HG03378 (cell line): ENCODE results near the gene RGPD6.
"Not testable (repeated sequence)": the region's sequence is repeated elsewhere in the genome, so short reads cannot be mapped to it uniquely, and the experiment has no call there.

Experiments
- ATAC-seq: cut with Tn5 transposase; IDR thresholded peaks from one replicate; pipeline ENCODE4 v1.9.1; 2021; ENCODE audit warnings: mild to moderate bottlenecking, moderate library complexity; ENCODE audit not compliant: unreplicated experiment

RGPD6 gene

DNA sequence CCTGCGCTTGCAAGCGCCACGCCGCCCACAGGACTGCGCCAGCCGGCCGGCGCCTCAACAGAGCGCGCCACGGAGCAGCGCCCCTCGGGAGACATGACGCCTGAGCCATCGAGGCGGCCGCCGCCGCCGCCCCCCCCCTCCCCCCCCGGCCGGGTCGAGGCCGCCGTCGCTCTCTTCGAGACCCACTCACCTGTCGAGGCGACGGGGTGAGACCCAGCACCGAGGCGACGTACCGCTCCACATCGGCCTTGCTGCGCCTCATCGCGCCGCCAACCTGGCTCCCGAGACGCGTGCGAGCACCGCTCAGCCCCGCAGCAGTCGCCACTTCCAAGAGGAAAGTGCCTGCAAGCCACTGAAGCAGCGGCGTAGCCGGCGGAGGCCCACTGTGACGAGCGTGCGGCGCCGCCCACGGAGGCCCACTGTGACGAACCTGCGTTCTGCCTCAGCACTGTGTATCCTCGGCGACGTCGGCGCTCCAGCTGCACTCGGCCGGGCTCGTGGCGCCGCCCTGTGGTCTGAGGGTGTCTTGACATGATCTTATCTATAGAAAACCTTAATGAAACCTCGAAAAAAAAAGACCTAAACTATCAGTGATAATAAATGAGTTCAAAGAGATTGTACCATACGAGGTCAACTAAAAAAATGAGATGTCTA is at the start of gene RGPD6:
TSS of gene RGPD6 (minus strand) at position 460 of the 654 bp plus-strand sequence. CDS start at position 262, 198 bp downstream.
- peak; percentile 94 for ATAC-seq

DNA sequence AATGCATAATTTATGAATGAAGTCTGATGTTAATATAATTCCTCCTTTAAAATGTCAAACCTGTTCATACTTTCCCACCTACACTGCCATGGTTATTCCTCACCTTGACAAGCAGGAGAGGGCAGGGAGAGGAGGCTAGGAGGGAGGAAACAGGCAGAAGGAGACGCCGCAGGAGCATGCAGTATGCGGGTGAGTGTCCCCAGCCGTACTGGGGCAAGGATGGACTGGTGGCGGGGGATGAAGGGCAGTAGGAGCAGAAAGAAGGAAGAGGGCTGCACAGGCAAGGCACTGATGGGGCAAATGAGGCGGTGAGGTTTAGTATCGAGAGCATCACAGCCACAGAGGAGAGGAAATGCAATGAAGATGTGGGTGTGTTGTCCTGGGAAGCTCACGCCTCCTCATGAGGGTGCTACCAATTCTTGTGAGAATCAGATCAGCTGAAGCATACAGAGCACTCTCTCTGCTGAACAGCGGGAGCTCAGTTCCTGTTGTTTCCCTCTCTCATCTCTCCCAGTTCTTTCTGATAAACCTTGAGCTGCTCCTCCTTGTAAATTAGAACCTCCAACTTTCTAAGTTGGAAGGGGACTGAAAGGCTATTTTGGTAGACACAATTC is 42.4 kb upstream of the RGPD6 start:
- ATAC-seq = not testable (repeated sequence)

DNA sequence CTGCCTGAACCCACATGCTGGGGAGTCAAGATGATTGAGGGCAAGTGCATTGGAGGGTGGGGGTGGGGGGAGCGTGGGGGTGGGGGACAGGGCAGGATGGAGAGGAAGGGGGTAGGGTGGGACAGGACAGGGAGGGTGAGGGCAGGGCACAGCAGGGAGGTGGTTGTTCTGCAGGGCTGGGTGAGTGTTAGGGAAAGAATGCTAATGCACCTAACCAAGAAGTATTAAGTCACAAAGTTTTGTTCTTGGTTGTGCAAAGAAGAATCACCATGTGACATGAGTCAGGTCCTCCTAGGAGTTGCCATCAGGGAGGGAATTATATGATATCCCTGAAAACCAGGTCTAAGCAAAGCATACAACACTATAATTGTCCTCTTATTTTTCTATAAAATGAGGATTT is 36.9 kb upstream of the RGPD6 start:
- ATAC-seq = not testable (repeated sequence)

DNA sequence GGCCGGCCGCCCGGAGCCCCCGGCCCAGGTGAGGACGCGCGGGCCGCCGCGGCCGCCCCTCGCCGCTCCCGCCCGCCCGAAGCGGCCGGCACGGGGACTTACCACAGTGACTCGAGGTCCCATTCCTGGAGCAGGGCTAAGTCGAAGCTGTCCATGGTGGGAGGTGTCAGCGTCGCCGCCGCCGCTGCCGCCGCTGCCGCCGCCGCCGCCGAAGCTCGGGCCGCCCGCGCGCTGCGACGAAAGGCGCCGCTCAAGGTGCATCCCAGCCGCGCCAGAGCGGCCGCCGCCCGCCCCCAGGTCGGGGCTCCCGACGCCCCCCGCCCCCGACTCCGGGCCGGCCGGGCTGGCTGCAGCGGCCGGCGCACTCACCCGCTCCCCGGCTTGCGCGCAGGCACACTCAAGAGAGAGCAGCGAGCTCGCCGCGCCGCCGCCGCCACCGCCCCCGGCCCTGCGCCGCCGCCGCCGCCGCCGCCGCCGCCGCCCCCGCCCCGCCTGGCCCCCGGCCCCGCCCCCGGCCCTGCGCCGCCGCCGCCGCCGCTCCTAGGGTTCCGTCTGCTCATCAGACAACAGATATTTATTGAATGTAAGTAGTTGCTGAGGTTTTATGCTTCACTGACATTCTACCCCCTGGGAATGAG is 33.7 kb upstream of the RGPD6 start:
- ATAC-seq = not testable (repeated sequence)

DNA sequence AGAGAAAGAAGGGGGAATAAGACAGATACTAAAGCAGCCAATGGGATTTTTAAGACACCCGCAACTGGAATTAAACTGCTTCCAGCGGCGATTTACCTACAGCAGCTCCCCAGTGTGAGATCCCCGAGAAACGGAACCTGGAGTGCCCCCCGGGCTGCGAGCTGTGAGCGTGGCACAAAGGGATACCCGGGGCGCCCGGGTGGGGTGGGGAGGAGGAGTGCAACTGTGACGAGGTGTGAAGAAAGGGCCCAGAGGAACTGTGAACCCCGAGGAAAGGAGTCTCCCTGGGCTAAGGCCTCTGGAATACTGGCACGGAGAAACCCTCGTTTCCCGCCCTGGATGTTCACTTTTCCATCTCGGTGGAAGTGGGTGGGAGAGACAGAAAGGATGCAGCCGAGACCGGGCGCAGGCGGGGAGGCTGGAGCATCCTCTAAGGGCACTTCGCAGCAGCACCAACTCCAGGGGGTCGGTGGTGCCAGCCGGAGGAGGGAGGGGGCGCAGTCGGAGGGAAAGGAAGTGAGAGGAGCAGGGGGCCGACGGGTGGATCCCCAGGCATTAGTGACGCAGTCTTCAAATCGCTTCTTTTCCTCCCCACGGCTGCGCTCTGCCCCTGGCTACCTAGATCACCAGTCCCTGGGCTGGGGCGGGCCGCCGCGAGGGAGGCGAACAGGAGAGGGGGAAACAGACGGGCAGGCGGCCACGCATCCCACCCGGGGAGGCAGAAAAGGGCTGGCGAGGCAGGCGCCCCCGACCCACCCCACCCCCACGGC is 33.0 kb upstream of the RGPD6 start:
- ATAC-seq = not testable (repeated sequence)

DNA sequence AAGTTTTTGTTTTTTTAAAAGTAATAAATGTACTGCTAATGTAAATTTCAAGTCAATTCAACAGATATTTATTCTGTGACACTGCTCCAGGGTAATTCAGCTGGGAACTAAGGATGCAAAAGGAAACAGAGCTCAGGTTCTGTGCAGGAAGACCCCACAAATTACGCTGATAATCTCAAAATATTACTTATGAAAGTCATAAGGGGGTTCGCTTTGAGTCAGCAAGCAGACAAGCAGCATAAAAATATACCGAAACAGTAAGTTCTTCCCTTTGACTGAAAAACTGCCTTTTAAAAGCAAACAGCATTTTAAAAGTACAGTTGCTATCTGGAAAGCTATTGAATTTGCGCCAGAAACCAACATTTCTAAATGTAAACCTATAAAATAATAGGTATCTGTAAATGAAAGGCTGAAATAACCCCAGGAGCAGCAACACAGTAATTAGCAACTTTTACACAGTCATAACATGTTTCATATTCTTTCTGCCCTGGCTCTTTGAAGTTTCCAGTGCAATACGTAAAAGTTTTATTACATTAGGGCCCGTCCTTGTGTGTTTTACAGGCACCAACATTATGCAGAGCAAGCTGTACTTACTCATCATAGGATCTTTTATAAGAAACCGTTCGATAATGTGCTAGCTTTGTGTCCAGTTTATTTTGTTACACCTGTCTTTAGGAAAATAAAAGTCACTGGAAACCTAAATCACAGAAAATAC is 31.9 kb upstream of the RGPD6 start:
- ATAC-seq = not testable (repeated sequence)

DNA sequence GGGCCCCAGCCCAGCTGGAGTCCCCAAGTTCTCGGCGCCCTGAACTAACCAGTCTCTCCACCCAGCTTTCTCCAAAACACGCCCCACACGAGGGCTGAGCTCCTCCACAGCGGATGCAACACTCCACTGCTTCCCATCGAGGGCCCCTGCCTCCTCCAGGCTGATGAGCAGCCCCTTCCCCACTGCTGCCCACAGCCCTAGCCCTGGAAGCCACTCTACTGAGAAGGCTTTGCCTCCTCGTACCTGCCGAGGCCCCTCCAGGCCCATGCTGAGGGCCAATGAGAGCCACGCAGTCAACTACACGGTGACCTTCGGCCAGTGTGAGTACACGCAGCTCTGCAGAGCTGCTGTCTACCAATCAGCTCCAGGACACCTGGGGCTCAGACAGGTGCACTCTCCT is 28.0 kb upstream of the RGPD6 start:
- not testable (repeated sequence) for ATAC-seq

DNA sequence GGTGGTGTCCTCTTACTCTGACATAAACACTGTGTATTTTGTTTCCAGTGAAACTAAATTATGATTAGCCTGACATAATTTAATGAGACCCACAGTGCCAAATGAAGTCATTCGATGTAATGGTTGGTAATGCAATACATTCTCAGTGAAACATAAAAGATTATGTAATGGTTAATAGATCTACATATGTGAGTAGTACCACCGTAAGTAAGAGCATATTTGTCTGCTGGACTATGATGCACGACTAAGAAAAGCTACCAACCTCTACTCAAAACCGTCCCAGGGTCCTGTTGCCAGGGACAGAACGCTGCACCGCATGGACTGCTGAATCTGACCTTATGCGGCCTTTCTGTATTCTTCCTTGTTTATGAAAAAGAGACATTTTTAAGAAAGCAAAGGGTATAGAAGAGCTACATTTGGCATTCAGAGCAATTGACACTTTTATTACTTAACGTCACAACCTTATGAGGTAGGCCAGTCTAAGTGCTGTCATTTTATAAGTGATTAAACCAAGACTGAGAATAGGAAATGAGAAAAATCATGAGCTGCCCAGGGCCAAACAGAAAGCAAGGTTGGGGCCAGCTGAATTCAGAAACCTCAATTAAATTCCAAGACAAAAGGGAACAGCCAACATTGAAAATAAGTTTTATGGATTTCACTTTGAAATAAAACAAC is 27.0 kb upstream of the RGPD6 start:
- not testable (repeated sequence) for ATAC-seq

DNA sequence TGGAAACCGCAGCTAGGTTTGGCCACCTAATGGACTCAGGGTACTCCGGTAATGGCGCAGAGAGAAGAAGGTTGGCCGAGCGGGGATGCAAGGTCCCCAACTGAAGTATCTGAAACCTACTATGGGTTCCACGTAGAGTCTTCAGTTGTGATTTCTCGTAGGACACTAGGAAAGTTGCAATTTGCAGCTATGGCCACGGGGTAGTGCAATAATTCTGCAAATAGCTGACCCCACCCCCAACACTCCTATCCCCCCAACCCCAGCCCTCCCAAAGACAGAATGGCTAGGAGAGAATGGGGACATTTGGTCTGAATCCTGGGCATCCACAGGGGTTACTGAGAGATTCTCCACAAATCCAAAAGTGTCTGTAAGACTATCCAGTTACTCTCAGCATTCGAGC is 25.1 kb upstream of the RGPD6 start:
- ATAC-seq = not testable (repeated sequence)

DNA sequence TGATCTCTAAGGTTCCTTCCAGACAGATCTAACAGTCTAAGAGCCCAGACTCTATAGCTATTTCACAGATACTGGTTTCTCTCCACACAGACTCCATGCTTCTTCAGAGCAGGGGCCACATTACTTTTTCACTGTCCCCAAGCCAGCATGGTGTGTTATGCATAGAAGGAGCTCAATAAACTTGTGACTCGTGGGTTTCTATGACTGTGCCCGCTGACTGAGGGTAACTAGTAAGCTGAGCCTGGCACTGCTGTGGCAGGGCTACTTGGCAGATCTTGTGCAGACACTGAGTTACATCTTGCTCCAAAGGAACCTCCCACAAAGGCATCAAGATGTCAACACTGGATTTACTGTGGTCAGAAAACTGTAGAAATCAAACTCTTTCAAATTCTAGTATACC is 15.0 kb upstream of the RGPD6 start:
- not testable (repeated sequence) for ATAC-seq

DNA sequence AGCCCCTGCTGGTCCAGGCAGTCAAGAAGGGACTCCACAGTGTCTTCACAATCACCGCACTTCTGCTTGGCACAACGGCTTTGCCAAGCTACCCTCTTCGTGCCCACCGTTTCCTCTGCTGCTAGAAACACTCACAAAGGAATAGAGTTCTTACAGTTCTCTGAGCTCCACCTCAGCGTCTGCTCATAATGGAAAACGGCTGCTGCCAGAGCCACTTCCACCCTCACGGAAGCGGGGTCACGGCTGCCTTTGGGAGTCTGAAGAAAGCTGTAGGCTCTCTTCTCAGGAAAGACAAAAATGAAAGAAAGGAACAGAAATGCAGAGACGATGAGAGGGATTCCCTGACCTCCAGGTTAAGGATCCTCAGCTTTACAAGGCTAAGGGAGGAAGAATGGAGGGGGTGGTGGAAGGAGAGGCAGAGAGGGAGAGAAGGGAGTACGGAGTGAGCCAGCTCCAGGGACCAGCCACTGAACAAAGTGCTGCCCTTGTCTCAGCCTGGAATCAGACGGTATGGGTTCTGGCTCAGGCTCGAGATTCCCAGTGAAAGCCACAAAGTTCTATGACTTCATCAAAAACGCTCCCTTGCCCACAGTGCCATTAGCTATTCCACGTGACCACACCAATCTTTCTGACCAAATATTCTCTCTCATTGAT is 12.8 kb upstream of the RGPD6 start:
- not testable (repeated sequence) for ATAC-seq

DNA sequence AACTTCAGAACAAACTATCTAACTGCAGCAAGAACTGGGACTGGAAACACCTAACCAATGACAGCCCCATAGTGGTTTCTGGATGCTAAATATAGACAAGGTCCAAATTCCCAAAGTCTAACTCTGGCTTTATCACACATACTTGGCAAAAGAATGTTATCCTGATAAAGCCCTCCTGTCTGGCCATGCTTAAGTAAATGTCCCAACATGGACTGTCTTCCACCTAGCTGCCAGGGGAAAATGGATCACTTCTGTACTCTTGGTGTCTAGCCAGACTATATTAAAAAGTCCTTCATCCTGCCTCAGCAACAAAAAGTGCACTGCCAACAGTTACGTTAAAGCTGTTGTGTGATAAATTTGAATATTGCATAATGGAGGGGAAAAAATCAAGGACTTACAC is 11.5 kb upstream of the RGPD6 start:
- not testable (repeated sequence) for ATAC-seq

DNA sequence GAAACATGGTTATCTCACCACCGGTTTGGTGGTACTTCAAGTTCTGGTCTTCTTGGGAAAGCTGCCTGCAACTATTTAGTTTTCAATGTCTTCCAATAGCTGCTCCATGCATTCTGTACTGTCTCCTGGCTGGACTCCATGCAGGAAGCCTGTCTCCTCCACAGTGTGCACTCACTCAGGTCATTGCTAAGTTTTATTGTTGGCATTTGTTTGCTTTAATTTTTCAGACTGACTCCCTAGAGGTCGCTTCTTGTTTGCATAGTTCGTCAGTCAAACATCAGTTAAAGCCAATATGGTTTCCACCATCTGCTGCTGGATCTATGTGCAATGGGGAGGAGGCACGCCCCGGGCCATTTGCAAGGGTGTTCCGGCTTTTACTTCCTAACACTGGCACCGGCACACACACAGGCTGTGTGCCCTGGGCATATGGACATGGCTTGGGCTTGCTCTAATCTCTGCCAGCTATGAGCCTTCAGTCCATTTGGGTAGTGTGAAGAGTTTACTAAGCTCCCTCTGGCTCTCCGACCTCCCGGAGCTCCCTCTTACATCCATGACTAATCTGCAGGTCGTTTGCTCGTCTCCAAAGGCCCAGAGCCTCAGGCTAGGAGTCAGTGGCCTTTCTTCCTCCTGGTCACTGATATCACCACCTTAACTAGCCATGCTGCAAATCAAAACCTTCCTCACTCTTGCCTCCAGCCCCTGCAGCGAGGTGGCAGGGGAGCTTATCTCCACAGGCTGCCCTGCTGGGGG is 2.4 kb upstream of the RGPD6 start:
- not testable (repeated sequence) for ATAC-seq

DNA sequence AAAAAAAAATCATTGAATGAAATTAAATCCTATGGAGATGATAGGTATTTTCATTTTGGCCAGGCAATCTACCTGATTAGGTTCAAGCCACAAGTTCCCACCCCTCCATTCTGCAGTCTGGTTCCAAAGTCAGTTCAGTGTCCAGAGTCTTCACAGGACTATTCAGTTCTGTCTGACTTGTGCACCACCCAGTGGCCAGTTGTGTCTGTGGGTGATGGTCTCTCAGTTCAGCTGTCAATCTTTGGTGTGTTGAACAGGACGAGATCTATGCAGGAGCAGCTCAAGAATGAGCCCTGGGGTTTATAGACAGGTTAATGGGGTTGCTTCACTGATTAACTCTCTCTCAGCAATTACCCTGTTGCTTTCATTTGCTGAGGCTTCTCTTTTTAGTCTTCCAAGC is 1.4 kb upstream of the RGPD6 start:
- ATAC-seq = peak; percentile 63

DNA sequence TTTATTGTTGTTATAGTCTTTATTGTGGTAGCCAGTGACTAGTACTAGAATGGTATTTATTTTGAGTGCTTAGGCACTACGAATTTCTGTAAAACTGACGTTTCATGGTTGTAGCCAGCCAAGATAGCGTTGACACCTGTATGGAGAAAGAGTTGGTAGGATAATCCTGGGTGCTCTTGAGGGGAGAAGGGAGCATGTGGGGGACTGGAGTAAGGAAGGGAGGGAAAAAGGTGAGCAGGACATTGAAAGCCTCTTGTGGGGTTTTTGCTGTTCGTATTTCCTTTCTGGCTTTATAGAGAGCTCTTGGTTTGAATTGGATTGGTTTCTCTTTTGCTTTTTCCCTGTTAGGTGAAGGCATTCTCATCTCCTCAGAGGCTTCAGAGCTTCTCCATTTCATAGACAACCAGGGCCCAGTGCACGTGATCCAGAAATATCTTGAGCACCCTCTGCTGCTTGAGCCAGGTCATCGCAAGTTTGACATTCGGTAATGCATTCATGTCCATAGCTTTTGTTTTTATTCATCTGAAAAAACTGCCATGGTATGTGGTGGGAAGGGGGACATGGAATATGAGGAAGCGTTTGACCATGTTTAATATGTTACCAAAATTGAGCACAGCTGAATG is 77.2 kb downstream of the RGPD6 start:
- ATAC-seq = peak; percentile 86

DNA sequence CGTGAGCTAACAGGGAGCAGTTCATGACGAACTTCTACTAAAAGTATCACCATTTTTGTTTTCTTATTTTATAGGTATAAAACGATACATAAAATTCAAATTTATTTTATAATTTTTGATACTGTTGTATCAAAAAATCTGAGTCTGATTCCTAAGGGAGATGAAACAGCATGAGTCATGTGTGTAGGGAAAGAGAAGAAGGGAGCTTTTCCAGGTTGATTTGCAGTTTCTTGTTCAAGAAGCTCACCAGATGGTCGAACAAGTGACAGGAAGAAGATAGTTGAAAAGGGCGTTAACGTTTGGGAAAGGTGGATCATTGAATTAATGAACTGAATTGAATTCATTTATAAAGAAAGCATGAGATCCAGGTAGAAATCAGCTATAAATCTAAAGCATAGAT is 81.0 kb downstream of the RGPD6 start:
- ATAC-seq = not testable (repeated sequence)

DNA sequence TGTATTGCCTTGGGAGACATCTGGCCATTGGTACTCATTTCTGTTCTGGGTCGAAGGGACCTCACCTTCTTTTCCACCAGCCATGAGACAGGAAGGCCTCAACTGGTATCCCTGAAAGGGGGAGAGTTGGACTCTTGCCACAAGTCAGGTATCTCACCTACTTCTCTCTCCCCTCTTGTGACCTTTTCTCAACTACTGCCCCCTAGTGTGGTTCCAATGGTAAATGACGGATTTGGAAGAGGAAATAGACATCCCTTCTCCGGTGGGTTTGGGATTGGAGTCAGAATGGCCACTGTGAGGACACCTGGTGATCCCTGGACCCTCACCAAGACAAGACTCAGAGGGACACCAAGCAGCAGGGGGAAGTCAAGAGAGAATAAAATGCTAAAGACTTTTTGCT is 82.5 kb downstream of the RGPD6 start:
- not testable (repeated sequence) for ATAC-seq

DNA sequence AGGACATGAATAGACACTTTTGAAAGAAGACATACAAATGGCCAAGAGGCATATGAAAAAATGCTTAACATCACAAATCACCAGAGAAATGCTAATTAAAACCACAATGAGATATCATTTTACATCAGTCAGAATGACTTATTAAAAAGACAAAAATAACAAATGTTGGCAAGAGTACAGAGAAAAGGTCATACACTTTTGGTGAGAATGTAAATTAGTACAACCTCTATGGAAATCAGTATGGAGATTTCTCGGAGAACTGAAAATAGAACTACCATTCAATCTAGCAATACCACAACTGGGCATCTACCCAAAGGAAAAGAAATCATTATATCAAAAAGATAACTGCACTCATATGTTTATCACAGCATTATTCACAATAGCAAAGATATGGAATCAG is 88.0 kb downstream of the RGPD6 start:
- ATAC-seq = not testable (repeated sequence)
